ENCODE data around the gene C10orf143.

The C10orf143 gene

GRCh38 chr10:130048081-130048480 is 62.5 kb downstream of the C10orf143 start:
- no peaks in the 10 kb centered on the region for H3K27me3 ChIP-seq (ENCODE audit: low read length)
- no peaks in the 10 kb centered on the region for H3F3A ChIP-seq (ENCODE audit: insufficient read depth)
- H2AFZ ChIP-seq (ENCODE audit: low read depth, low read length, severe bottlenecking): no peak overlapping the region
- H3K9me2 ChIP-seq (replicated peaks; ENCODE audit: insufficient read depth, low read length): no peaks in the 10 kb centered on the region
- no peaks in the 10 kb centered on the region for H3K9me3 ChIP-seq (ENCODE audit: insufficient read depth, low read length)
- H3K36me3 ChIP-seq (ENCODE audit: low read length): no peaks in the 10 kb centered on the region
- H3K9ac ChIP-seq (ENCODE audit: low read length): no peak overlapping the region
- H3K4me2 ChIP-seq (ENCODE audit: low read depth, low read length, poor library complexity, severe bottlenecking): no peak overlapping the region
- H3K79me2 ChIP-seq (ENCODE audit: insufficient read depth, low read length): no peaks in the 10 kb centered on the region
- H3K4me3 ChIP-seq (ENCODE audit: insufficient read depth, low read length, poor library complexity, severe bottlenecking): no peak overlapping the region
- TF ChIP-seq EZH2phosphoT487 (conservative IDR thresholded peaks at IDR 0.05; ENCODE audit: low read length) (no peak), CTCF (IDR thresholded peaks at IDR 0.05; ENCODE audit: insufficient read depth, low read length, poor library complexity, severe bottlenecking) (no peak)
- no peaks in the 10 kb centered on the region for H4K20me1 ChIP-seq (ENCODE audit: low read depth, low read length)
- H3K27ac ChIP-seq (ENCODE audit: low read depth, low read length): no peak overlapping the region

- H3K4me3 ChIP-seq (ENCODE audit: insufficient read depth, low read length, poor library complexity, severe bottlenecking): no peak overlapping the region
- H4K20me1 ChIP-seq (ENCODE audit: low read depth, low read length): no peaks in the 10 kb centered on the region
- H3K27ac ChIP-seq (ENCODE audit: low read depth, low read length): no peak overlapping the region
- no peaks in the 10 kb centered on the region for H3F3A ChIP-seq (ENCODE audit: insufficient read depth)
- H3K9me2 ChIP-seq (replicated peaks; ENCODE audit: insufficient read depth, low read length): no peaks in the 10 kb centered on the region
- no peak for TF ChIP-seq EZH2phosphoT487 (conservative IDR thresholded peaks at IDR 0.05; ENCODE audit: low read length)
- no peak for TF ChIP-seq CTCF (IDR thresholded peaks at IDR 0.05; ENCODE audit: insufficient read depth, low read length, poor library complexity, severe bottlenecking)
- H3K9ac ChIP-seq (ENCODE audit: low read length): no peak overlapping the region
- H3K36me3 ChIP-seq (ENCODE audit: low read length): no peaks in the 10 kb centered on the region
- no peak overlapping the region for H2AFZ ChIP-seq (ENCODE audit: low read depth, low read length, severe bottlenecking)
- H3K79me2 ChIP-seq (ENCODE audit: insufficient read depth, low read length): no peaks in the 10 kb centered on the region
- H3K9me3 ChIP-seq (ENCODE audit: insufficient read depth, low read length): no peaks in the 10 kb centered on the region
- no peak overlapping the region for H3K4me2 ChIP-seq (ENCODE audit: low read depth, low read length, poor library complexity, severe bottlenecking)
- H3K27me3 ChIP-seq (ENCODE audit: low read length): no peaks in the 10 kb centered on the region
Observed at GRCh38 chr10:130047336-130047735, 63.3 kb downstream of the C10orf143 start.

- H3K9me2 ChIP-seq (replicated peaks; ENCODE audit: insufficient read depth, low read length): no peaks in the 10 kb centered on the region
- H4K20me1 ChIP-seq (ENCODE audit: low read depth, low read length): no peaks in the 10 kb centered on the region
- no peak overlapping the region for H3K4me2 ChIP-seq (ENCODE audit: low read depth, low read length, poor library complexity, severe bottlenecking)
- no peak overlapping the region for H3K4me3 ChIP-seq (ENCODE audit: insufficient read depth, low read length, poor library complexity, severe bottlenecking)
- no peak for TF ChIP-seq EZH2phosphoT487 (conservative IDR thresholded peaks at IDR 0.05; ENCODE audit: low read length)
- TF ChIP-seq CTCF (IDR thresholded peaks at IDR 0.05; ENCODE audit: insufficient read depth, low read length, poor library complexity, severe bottlenecking): no peak
- H3K36me3 ChIP-seq (ENCODE audit: low read length): no peaks in the 10 kb centered on the region
- H3K9ac ChIP-seq (ENCODE audit: low read length): no peak overlapping the region
- H3K79me2 ChIP-seq (ENCODE audit: insufficient read depth, low read length): no peaks in the 10 kb centered on the region
- no peak overlapping the region for H3K27ac ChIP-seq (ENCODE audit: low read depth, low read length)
- no peaks in the 10 kb centered on the region for H3F3A ChIP-seq (ENCODE audit: insufficient read depth)
- no peaks in the 10 kb centered on the region for H3K9me3 ChIP-seq (ENCODE audit: insufficient read depth, low read length)
- H3K27me3 ChIP-seq (ENCODE audit: low read length): no peaks in the 10 kb centered on the region
- no peak overlapping the region for H2AFZ ChIP-seq (ENCODE audit: low read depth, low read length, severe bottlenecking)
Observed at GRCh38 chr10:130046591-130046990, 64.0 kb downstream of the C10orf143 start.
